ENCODE results near the gene CFB.
"Not testable (repeated sequence)": the region's sequence is repeated elsewhere in the genome, so short reads cannot be mapped to it uniquely, and the experiment has no call there.

CFB gene

DNA sequence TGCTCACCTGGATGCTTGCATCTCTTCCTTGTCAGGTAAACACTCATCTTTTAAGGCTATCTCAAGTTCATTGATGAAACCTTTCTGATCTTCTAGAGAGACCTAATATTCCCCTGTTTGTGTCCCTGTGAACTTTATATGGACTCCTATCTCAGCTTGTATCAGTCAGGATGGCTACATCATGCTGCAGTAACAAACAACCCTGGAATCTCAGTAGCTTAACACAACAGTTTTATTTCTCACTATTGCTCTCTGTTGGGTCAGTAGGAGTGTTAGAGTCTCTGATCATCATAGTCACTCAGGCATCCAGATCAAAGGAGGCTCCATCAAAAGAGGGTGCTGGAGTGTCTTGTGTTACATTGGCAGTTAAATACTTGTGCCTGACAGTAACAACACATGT lies 30.5 kb upstream of the CFB start:
- no peak for DNase-seq

DNA sequence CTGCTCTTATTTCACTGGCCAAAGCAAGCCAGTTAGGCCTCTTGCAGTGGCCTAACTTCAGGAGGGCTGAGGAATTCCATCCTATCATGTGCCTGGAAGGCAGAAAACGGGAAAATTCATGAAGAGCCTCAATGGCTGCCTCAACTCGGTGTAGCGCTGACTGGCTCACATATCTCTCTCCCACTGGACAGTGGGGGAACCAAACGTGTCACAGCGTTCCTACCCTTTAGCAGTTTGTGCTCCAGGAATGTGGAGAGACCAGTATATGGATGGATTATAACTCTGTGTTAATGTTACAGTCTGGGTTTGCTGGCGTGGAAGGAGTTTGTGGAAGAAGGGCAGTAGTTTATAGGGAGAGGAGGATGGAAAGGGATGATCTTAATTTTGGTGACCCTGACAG lies 30.1 kb upstream of the CFB start:
- DNase-seq: no peak

DNA sequence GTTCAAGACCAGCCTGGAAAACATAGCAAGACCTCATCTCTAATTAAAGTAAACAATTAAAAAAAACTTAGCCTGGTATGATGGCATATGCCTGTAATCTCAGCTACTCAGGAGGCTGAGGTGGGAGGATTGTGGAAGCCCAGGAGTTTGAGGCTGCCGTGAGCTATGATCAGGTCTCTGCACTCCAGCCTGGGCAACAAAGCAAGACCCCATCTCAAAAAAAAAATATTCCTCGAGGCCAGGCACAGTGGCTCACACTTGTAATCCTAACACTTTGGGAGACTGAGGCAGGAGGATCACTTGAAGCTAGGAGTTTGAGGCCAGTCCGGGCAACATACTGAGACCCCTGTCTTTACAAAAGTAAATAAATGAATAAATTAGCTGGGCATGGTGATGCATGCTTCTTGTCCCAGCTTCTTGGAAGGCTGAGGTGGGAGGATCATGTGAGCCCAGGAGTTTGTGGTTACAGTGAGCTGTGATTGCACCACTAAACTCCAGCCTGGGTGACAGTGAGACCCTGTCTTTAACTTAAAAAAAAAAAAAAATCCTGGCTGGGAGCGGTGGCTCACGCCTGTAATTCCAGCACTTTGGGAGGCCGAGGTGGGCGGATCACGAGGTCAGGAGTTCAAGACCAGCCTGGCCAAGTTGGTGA lies 27.7 kb upstream of the CFB start:
- no peak for DNase-seq

DNA sequence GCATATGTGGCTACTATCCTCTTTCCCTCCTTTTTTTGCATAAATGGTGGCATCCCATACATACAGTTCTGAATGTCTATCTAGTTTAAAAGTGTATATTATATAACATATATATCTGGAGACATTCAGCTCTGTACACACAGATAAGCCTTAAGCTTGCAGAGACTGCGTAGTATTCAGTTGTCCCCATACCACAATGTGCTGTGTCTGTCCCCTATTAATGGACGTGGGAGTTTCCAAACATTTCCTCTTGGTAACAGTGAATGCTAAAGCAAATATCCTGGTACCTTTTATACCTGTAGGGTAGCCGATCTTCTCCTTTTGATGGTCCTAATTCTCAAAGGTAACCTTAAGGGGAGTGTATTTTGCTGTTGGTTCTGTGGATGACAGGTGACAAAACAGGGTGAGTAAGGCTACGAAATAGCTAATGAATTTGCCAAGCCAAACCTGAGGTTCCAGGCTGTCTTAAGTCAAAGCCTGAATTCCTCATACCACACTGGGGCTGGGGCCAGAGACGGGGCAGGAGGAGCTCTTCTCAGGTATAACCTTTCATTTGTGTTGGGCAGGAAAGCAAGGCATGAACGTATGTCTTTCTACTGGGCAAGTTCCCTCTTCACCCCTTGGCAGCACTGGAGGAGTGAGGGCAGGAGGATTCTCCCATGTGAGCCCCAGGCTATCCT lies 26.1 kb upstream of the CFB start:
- DNase-seq: no peak

DNA sequence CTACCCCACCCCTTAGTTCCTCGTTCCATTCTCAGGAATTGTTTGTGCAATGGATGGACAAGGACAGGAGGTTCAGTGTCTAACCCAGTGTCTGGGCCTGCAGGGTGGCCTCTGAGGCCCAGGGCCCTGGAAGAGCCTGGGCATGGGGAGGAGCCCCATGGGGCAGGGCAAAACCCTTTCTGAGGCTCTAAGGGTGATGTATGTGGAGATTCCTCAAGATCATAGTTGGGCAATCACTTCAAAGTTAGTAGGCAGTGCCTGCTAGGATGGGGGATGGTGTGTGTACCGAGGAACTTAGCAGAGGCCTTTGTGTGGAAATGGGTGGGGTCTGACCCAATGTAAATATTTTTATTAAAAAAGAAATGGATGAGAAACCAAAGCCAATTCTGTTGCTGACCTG lies 25.1 kb upstream of the CFB start:
- DNase-seq: no peak

DNA sequence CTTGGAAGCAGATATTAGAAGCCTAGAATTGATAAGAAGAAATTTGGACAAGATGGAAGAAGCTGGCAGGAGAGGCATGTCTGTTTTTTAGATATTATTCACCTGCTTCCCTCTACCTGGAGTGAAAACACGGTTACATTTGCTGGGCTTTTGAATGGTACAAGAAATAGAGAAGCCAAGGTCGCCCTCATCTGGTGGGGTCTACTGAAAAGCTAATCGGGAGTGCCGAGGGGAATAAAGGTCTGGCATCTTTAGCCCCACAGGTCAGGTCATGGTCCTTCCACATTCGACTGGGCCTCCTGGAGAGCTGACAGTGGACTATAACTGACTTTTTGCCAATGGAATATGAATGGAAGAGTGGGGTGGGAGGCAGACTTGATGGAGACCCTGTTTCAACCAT lies 23.0 kb upstream of the CFB start:
- DNase-seq: peak in 1 of 2 experiments; percentile 38

DNA sequence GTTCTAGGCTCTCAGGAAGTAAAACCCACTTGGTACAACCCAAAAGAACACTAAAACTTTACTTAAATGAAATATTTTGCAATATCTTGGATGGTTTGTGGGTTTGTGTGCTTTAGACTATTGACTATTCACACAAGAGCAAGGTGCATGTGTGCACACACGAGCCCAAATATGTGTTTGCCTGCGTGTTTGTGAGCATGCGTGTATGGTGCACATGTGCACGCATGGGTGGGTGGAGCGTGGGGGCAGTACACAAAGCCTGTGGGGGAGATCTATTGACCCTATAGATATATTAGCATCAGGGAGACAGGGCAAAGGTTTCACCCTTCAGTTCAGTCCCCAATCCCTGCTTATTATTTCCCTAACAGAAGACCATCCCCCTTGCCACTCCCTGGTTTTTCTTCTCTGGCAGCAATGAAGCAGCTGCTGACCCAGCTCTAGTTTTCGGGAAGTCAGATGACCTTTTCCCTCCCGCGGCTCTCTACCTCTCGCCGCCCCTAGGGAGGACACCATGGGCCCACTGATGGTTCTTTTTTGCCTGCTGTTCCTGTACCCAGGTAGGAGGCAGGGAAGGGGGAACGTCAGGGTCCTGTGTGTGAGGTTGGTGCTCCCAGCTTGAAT lies 18.5 kb upstream of the CFB start, which contains the start of gene C2:
Gene C2 (plus strand): TSS at position 476 of the 621 bp plus-strand sequence. CDS start 36 bp downstream, at position 512.
- no peak for DNase-seq

DNA sequence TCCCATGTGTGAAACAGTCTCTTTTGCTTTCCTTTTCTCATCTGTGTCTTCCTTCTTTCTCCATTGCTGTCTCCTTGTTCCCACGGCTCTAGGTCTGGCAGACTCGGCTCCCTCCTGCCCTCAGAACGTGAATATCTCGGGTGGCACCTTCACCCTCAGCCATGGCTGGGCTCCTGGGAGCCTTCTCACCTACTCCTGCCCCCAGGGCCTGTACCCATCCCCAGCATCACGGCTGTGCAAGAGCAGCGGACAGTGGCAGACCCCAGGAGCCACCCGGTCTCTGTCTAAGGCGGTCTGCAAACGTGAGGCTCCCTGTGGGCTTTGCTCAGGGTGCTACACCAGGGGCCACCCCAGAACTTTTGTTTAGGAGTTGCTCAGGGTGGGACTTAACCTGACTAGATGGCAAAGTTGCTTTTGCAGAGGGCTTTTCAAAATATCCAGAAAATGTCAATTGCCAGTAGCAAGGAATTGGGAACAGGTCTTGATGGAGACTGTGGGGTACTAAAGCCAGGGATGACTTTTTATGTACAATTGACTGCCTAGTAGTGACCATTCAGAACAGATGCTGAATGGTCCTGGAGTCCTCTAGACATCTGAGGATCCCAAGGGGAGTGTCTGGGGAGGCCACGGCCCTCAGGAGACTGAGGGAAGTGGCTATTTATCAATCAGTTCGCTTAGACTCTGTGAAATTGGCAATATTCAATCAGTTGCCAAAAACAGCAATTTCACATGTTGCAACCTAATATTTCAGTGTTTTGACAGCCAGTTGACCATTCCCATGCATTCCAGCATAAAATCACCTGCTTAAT lies 17.8 kb upstream of the CFB start:
- no peak for DNase-seq

DNA sequence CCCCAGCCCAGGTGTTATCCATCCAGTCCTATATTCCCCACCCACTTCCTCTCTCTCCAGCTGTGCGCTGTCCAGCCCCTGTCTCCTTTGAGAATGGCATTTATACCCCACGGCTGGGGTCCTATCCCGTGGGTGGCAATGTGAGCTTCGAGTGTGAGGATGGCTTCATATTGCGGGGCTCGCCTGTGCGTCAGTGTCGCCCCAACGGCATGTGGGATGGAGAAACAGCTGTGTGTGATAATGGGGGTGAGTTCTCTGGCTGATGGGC lies 17.3 kb upstream of the CFB start:
- no peak for DNase-seq

DNA sequence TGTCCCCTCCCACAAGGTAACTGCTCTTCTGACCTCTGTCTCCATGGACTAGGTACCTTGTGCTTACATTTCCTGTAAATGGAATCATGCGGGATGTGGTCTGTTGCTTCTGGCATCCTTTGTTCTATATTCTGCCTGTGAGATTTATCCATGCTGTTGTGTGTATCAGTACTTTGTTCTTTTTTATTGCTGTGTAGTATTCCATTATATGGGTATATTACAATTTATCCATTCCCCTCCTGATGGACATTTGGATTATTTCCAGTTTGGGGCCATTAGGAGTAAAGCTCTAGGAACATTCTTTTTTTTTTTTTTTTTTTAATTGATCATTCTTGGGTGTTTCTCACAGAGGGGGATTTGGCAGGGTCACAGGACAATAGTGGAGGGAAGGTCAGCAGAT lies 14.9 kb upstream of the CFB start:
- no peak for DNase-seq

DNA sequence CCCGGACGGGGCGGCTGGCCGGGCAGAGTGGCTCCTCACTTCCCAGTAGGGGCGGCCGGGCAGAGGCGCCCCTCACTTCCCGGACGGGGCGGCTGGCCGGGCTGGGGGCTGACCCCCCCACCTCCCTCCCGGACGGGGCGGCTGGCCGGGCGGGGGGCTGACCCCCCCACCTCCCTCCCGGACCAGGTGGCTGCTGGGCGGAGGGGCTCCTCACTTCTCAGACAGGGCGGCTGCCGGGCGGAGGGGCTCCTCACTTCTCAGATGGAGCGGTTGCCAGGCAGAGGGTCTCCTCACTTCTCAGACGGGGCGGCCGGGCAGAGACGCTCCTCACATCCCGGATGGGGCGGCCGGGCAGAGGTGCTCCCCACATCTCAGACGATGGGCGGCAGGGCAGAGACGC lies 13.8 kb upstream of the CFB start:
- not testable (repeated sequence) for DNase-seq

DNA sequence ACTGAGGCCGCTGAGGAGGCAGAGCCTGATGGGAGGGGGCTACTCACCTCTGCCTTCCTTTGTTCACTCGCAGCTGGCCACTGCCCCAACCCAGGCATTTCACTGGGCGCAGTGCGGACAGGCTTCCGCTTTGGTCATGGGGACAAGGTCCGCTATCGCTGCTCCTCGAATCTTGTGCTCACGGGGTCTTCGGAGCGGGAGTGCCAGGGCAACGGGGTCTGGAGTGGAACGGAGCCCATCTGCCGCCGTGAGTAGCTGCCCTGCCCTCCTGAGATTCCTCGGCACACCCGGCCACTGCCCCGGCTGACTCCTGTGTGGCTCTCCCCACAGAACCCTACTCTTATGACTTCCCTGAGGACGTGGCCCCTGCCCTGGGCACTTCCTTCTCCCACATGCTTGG lies 12.4 kb upstream of the CFB start:
- DNase-seq: no peak

DNA sequence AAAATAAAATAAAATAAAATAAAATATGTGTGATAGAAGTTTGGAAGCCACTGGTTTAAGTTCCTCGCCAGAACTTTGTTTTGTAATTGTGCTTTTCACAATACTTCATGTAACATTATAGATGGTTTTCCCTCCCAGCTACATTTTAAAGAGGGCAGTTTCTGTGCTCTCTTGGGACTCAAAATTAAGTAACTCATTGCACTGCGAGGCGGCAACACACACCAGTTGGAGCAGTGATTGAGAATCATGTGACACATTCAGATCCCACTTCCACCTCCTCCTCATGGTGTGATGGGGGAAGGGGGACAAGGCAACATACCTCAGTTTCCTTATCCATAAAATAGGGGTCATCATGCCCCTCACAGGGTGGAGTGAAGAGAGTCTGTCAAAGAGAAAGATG lies 10.9 kb upstream of the CFB start:
- DNase-seq: no peak

DNA sequence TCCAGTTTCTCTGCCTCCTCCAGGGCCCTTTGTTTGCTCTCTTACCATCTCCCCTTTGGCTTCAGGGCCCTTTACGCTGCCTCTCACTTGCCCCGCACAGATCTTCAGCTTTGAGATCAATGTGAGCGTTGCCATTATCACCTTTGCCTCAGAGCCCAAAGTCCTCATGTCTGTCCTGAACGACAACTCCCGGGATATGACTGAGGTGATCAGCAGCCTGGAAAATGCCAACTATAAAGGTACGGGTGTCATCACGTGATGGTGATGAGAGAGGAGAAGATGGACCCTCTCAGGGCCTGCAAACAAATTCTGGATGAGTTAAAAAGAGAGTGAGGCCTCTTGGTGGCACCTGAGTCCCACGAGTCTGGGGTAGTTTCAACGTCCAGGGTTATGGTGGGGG lies 10.1 kb upstream of the CFB start:
- DNase-seq: no peak

DNA sequence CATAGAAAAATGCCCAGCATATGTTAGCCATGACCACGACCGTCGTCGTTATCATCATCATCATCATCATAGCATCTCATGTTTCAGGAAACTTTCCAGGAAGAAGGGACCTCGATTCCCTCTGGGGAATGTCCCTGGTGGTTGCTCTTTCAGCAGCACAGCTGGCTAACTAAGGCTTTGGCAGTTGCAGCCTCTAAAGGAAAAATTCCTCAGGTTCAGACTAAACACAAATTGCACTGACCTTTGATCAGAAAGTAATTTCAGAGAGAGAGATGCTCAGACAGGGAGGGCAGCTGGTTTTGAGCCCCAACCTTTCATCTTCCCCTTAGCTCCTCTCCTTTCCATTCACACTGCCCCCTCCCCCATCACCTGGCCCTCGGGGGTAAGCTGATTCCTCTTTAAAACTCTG lies 5.6 kb upstream of the CFB start:
- no peak for DNase-seq

DNA sequence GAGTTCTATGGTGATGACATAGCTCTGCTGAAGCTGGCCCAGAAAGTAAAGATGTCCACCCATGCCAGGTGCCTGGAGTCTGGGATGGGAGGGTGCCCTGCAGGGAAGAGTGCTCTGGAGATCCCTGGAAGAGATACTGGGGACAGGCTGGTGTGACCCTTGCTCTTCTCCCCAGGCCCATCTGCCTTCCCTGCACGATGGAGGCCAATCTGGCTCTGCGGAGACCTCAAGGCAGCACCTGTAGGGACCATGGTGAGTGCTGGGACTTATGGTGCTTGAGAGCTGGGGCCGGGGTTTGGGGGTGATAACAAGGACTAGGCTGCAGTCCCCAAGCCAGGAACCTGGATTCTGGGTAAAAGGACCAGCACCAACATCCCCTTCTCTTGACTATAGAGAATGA lies 2.2 kb upstream of the CFB start:
- DNase-seq: no peak

DNA sequence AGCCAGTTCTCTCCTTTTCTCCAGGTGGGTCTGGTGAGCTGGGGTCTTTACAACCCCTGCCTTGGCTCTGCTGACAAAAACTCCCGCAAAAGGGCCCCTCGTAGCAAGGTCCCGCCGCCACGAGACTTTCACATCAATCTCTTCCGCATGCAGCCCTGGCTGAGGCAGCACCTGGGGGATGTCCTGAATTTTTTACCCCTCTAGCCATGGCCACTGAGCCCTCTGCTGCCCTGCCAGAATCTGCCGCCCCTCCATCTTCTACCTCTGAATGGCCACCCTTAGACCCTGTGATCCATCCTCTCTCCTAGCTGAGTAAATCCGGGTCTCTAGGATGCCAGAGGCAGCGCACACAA lies 765 bp upstream of the CFB start:
- no peak for DNase-seq

DNA sequence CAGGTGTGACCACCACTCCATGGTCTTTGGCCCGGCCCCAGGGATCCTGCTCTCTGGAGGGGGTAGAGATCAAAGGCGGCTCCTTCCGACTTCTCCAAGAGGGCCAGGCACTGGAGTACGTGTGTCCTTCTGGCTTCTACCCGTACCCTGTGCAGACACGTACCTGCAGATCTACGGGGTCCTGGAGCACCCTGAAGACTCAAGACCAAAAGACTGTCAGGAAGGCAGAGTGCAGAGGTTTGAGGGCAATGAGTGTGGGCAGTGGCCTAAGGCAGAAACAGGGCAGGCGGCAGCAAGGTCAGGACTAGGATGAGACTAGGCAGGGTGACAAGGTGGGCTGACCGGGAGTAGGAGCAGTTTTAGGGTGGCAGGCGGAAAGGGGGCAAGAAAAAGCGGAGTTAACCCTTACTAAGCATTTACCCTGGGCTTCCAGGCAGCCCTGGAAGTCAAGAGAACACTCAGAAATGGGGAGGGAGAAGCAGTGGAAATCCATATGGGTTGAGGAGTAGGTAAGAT lies 533 bp downstream of the CFB start:
- no peak for DNase-seq

DNA sequence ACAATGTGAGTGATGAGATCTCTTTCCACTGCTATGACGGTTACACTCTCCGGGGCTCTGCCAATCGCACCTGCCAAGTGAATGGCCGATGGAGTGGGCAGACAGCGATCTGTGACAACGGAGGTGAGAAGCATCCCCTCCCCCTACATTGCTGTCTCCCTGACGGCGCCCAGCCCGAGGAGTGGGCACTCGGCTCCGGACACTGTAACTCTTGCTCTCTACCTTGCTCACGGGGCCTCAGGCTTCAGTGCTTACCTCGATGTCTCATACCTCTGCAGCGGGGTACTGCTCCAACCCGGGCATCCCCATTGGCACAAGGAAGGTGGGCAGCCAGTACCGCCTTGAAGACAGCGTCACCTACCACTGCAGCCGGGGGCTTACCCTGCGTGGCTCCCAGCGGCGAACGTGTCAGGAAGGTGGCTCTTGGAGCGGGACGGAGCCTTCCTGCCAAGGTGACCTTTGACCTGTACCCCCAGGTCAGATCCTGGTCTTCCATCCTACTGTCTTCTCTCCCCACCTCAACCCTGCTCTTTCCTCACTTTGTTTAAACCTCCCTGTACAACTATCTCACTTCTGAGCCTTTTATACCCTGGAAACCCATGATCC lies 1.3 kb downstream of the CFB start:
- no peak for DNase-seq

DNA sequence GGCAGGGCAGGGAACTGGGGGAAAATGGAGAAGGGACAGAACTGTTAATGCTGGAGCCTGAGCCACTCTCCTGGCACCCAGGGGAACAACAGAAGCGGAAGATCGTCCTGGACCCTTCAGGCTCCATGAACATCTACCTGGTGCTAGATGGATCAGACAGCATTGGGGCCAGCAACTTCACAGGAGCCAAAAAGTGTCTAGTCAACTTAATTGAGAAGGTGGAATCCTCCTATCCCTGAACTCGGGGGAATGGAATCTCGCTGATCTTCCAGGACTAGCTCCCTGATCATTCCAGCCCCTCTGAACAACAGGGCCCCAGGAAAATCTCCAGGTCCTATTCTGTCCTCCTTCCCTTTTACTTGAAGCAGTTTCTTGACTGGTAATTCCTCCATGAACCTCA lies 2.0 kb downstream of the CFB start:
- DNase-seq: no peak

DNA sequence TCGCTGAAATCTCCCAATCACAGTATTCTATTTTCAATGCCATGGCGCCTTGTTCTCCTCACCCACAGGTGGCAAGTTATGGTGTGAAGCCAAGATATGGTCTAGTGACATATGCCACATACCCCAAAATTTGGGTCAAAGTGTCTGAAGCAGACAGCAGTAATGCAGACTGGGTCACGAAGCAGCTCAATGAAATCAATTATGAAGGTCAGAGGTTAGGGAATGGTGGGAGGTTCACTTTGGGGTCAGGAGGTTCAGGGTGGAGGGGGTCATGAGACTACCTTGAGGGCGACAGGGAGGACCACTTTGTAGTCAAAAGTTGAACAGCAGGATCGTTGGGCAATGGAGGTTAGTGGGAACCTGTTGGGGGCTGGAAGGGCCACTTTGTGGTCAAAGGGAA lies 2.4 kb downstream of the CFB start:
- DNase-seq: no peak

DNA sequence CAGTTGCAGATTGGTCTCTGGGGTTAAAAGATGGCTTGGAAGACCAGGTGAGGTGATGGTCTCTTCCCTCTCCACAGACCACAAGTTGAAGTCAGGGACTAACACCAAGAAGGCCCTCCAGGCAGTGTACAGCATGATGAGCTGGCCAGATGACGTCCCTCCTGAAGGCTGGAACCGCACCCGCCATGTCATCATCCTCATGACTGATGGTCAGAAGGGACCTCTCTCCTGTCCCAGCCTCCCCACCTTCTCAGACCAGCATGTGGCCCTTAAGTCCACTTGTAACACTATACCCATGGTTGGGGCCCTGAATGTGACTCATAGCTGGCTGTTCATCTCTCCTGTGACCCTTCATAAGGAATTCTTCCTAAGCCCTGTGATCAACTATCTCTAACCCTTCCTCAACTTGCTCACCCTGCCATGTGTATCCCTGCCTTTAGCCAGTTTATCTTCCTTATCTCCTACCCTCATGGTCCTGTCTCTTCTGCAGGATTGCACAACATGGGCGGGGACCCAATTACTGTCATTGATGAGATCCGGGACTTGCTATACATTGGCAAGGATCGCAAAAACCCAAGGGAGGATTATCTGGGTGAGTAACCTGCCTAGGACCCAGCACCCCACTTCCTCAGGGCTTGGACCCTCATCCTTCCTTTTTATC lies 3.0 kb downstream of the CFB start:
- DNase-seq: no peak

Data from NCI-H1930 (cell line).